OCI-M2 (cell line): ENCODE data around the gene DMRT3.

Source experiments
- DNase-seq: peaks from one replicate; lab custom pipeline; 2025; ENCODE audit not compliant: unreplicated experiment; lab: John Stamatoyannopoulos, UW

The DMRT3 gene

GRCh38 chr9:970151-970996 is 6.1 kb upstream of the DMRT3 start:
- no peak for DNase-seq

GRCh38 chr9:971901-972500 is 4.5 kb upstream of the DMRT3 start:
- no peak for DNase-seq

- no peak for DNase-seq
Observed at GRCh38 chr9:972501-973294, 3.8 kb upstream of the DMRT3 start.

DNA sequence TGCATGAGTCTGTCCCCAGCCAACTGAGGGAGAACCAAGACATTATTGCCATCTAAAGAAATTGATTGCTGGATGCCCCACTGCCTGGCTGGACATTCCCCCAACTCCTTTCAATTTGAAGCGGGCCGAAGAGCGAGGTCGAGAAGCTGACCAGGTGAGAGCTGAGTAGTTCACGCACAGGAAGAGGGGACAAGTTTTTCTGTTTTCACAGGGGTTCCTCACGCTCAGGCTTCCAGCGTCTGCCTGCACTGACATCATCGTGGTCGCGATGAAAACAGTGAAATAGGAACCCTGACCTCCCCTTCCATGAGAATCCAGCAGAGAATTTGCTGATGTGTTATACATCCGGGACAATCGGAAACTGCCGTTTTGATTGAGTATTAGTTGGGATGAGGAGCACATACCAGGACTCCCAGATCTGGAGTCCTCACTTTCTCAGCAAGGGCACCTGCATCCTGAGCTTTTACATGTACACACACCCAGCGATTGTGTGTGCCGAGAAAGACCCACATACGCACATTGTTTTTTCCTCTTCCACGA is 3.1 kb upstream of the DMRT3 start:
- no peak for DNase-seq

DNA sequence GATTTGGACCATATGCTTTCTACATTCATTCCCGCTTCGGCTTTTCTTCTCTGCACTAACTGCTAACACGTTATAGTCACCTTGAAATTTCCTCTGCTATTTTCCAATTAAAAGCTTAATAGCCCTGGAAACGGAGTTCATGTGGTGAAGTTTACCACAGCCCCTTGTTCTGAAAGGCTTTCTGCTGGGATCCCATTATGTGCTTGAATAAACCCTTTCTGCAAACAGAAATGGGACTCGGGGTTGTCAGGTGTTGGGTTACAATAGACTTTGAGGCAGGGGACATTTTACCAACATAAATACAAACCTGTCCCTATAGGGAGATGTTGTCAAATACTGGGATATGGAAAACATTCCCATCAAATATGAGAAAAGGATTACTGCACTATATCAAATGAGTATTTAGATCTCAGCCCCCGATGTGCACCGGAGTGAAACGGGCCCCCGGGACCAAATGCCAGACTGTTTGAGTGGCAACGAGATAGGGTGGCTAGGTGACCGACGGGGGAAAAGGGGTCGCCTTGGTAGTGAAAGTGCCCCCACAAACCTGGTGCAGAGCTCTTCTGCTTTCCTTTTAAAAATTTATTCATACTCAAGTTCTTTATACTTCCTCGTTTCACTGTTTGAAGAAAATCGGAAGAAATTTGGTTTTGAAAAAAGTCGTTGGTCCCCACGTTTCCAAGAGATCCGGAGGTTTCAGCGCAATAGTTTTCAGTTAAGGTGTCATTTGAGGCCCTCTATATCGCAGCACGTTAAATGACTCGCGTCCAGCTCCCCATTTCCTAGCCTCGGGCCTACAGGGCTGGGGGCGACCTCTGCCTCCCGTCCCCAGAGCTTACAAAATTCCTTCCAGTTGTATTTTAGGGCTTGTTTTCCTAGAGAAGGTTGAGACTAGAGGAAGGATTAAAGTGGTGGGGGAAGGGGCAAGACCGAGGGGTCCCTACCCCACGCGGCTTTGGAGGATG is 2.1 kb upstream of the DMRT3 start:
- DNase-seq, result no peak

DNA sequence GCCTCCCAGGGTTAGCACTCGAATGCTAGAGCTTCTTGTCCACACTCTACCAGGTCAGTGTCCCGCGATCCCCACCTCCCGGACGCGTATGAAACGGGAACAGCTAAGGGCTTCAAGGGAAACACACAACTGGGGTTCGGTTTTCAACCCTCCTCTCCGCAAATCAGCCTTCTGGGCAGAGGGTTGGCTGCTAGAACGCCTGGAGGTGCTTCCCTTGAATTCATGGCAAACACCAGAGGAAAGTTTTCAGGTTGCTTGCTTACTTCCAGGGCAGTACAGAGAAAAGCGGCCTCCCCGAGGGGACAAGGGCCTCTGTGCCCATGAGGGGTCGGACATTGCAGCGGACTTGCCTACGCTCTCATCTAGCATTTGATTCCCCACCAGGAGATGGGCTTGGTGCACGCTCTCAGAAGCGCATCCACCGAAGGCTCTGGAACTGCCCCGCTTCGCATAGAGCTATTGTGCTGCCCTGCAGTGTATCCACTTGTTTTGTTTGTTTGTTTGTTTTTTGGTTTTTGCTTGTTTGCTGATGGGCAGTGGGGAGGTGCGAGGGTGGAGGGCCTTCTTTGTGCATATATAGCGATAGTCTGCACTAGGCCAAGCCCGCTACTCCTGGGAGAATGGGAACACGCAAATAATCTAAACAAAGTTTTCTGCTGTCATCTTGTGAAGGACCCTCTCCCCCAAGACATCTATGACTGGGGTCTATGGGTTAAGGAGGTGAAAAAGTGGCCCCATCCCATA is 1.3 kb upstream of the DMRT3 start:
- DNase-seq, result no peak

DNA sequence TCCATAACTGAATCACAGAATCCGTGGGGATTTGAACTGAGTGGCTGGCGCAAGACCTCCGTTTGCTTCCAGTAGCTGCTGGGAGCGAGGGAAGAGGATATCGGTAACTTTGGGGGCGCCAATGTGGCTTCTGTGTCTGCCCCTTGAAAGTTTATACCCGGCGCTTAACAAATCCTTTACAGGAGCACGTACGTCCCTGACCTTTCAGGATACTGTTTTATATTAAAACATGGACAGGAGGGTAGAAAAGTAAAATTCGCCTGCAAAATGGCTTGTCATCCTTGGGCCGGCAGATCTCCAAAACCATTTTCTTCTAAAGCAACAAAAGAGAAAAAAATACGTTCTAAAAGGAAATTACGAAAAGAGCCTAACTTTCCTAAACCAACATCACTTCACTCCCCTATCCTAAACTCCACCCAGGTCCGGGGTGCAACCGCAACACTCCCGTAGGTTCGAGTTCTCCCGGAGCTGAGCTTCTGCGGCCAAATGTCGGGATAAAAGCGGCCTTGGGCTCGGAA is 656 bp upstream of the DMRT3 start:
- no peak for DNase-seq

DNA sequence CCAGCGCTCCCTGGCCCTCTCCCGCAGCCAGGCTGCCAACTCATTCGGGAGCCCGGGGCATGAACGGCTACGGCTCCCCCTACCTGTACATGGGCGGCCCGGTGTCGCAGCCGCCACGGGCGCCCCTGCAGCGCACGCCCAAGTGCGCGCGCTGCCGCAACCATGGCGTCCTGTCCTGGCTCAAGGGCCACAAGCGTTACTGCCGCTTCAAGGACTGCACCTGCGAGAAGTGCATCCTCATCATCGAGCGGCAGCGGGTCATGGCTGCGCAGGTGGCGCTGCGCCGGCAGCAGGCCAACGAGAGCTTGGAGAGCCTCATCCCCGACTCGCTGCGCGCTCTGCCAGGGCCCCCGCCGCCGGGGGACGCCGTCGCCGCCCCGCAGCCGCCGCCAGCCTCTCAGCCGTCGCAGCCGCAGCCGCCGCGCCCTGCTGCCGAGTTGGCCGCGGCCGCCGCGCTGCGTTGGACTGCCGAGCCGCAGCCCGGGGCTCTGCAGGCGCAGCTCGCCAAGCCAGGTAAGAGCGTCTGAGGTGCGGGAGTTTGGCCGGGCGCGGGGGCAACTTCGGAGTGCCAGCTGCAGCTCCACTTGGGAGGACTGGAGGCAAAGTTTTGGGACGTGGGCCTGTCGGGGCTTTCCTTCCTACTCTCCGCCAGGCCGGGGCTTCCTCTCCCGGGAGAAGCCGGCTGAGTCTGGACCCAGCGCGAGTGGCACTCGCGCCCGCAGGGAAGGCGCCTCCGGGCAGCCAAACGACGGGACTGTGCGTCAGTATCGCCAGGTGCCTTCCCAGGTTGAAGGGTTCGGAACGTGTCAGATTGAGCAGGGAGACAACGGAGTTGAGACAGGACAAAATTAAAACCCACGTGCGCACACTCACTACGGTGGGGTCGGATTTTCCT is 735 bp downstream of the DMRT3 start:
- DNase-seq, result no peak

DNA sequence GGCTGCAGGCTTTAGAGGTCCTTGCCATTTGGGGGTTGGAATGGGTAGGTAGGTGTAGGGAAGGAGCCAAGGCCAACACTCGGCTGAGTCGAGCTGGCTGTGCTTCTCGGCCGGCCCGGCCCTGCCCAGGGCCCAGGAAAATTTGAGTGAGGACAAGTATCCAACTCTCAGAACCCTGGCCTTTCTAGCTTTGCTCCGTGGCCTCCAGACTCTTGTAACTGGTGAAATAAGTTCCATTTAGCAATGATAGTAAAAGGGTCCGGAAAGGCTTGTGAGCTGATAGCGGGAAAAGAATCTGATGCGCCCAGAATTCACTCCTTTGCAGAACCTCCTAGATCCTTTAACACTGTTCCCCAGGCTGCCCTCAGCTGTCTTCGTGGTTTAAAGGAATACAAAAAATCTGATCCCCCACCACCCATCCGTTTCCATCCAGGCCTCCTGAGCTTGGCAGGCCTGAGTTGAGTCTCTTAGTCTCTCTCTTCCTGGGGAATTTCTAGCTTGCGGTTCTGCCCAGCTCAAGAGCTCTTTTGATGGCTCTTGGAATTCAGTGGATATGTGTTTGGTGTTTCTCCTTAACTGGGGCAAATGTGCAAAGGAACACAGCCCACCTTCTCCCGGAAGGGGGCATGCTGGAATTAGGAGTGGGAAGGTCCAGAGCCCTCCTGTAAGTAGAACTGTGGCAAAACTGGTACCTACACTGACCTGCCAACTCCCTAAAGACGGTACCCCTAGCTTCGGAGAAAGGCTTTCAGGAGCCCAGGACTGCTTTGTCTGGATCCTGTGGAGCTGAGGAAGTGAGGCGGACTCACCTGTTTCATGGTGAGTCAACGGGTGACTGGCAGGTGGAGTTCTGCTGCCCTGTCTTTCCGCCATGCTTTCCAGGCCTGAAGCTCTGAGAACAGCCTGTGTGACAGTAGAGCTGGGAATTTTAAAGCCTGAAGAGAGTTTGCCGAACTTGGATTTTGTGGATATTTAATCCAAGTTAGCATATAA is 1.7 kb downstream of the DMRT3 start:
- DNase-seq, result no peak

GRCh38 chr9:979983-980382 is 3.5 kb downstream of the DMRT3 start:
- DNase-seq, result no peak

GRCh38 chr9:980640-981039 is 4.2 kb downstream of the DMRT3 start:
- no peak for DNase-seq

GRCh38 chr9:981491-981898 is 5.0 kb downstream of the DMRT3 start:
- DNase-seq, result no peak

- DNase-seq, result no peak
Observed at GRCh38 chr9:982394-983230, 6.2 kb downstream of the DMRT3 start.

GRCh38 chr9:994005-994404 is 17.6 kb downstream of the DMRT3 start:
- DNase-seq, result no peak

GRCh38 chr9:995192-995591 is 18.7 kb downstream of the DMRT3 start:
- no peak for DNase-seq

- DNase-seq, result no peak
Observed at GRCh38 chr9:995781-996180, 19.3 kb downstream of the DMRT3 start.
